SK-N-SH treated with all-trans-retinoic acid at 6 μM for 48 hours (cell line): ENCODE data around the gene PTX4.

Source experiments
- ATAC-seq: fragments of 200-7000 bp; cut with Tn5 transposase; 3 replicates; pipeline ENCODE4 v1.9.1; 2020; ENCODE audit warnings: mild to moderate bottlenecking, moderate library complexity
- ARNTL ChIP-seq: fragments of 450-650 bp; formaldehyde crosslinking; IDR thresholded peaks from 2 replicates; pipeline ENCODE4 v1.5.0; 2020; ENCODE audit warnings: low read depth, mild to moderate bottlenecking, moderate library complexity, borderline replicate concordance
- BACH2 ChIP-seq: fragments of 250-450 bp; sonication (Bioruptor Pico); IDR thresholded peaks from 2 replicates; pipeline ENCODE4 v1.9.0; 2021; ENCODE audit warnings: mild to moderate bottlenecking, borderline replicate concordance
- CREB5 ChIP-seq: fragments of 250-450 bp; sonication (Bioruptor Pico); IDR thresholded peaks from 2 replicates; pipeline ENCODE4 v1.5.1; 2020; ENCODE audit warnings: low read depth, mild to moderate bottlenecking, moderate library complexity
- CSDC2 ChIP-seq: fragments of 250-450 bp; sonication (Bioruptor Pico); IDR thresholded peaks from 2 replicates; pipeline ENCODE4 v1.5.0; 2020; ENCODE audit warnings: mild to moderate bottlenecking, moderate library complexity
- CSRNP3 ChIP-seq: fragments of 250-450 bp; sonication (Bioruptor Pico); IDR thresholded peaks from 2 replicates; pipeline ENCODE4 v1.5.1; 2021; ENCODE audit warnings: mild to moderate bottlenecking, moderate library complexity
- ESRRG ChIP-seq: fragments of 250-450 bp; sonication (Bioruptor Pico); IDR thresholded peaks from 2 replicates; pipeline ENCODE4 v1.6.1; 2021; ENCODE audit warnings: mild to moderate bottlenecking
- GLIS3 ChIP-seq: fragments of 250-450 bp; sonication (Bioruptor Pico); IDR thresholded peaks from 2 replicates; pipeline ENCODE4 v1.5.0; 2020; ENCODE audit warnings: mild to moderate bottlenecking, moderate library complexity
- ISL1 ChIP-seq: fragments of 250-450 bp; sonication (Bioruptor Pico); IDR thresholded peaks from 2 replicates; pipeline ENCODE4 v2.1.2; 2022; ENCODE audit warnings: mild to moderate bottlenecking, moderate library complexity
- OSR1 ChIP-seq: fragments of 250-450 bp; sonication (Bioruptor Pico); IDR thresholded peaks from 2 replicates; pipeline ENCODE4 v1.8.0; 2022; ENCODE audit warnings: moderate library complexity, mild to moderate bottlenecking, inconsistent platforms
- POU6F1 ChIP-seq: fragments of 250-450 bp; sonication (Bioruptor Pico); IDR thresholded peaks from 2 replicates; pipeline ENCODE4 v1.8.0; 2021; ENCODE audit warnings: low read depth, mild to moderate bottlenecking, moderate library complexity, borderline replicate concordance
- PPARA ChIP-seq: fragments of 250-450 bp; sonication (Bioruptor Pico); IDR thresholded peaks from 2 replicates; pipeline ENCODE4 v1.5.0; 2020; ENCODE audit warnings: mild to moderate bottlenecking, borderline replicate concordance
- RARB ChIP-seq: fragments of 250-450 bp; sonication (Bioruptor Pico); IDR thresholded peaks from 2 replicates; pipeline ENCODE4 v1.8.0; 2021; ENCODE audit warnings: mild to moderate bottlenecking, moderate library complexity
- SNAI2 ChIP-seq: fragments of 250-450 bp; sonication (Bioruptor Pico); IDR thresholded peaks from 2 replicates; pipeline ENCODE4 v1.5.0; 2020; ENCODE audit warnings: mild to moderate bottlenecking, moderate library complexity
- TCF4 ChIP-seq: fragments of 250-450 bp; sonication (Bioruptor Pico); IDR thresholded peaks from 2 replicates; pipeline ENCODE4 v1.8.0; 2021; ENCODE audit warnings: mild to moderate bottlenecking, moderate library complexity, borderline replicate concordance
- TOX ChIP-seq: fragments of 250-450 bp; sonication (Bioruptor Pico); IDR thresholded peaks from 2 replicates; pipeline ENCODE4 v1.8.0; 2021; ENCODE audit warnings: mild to moderate bottlenecking, moderate library complexity, borderline replicate concordance
- TSHZ2 ChIP-seq: fragments of 250-450 bp; sonication (Bioruptor Pico); IDR thresholded peaks from 2 replicates; pipeline ENCODE4 v1.5.0; 2020; ENCODE audit warnings: mild to moderate bottlenecking, moderate library complexity
- ZC3H10 ChIP-seq: fragments of 250-450 bp; sonication (Bioruptor Pico); IDR thresholded peaks from 2 replicates; pipeline ENCODE4 v1.5.1; 2021; ENCODE audit warnings: mild to moderate bottlenecking, moderate library complexity
- ZFP3 ChIP-seq: fragments of 250-450 bp; sonication (Bioruptor Pico); IDR thresholded peaks from 2 replicates; pipeline ENCODE4 v1.5.0; 2020; ENCODE audit warnings: mild to moderate bottlenecking, moderate library complexity
- ZNF565 ChIP-seq: fragments of 450-650 bp; formaldehyde crosslinking; conservative IDR thresholded peaks from 2 replicates; pipeline ENCODE4 v1.5.0; 2020; ENCODE audit warnings: low read depth, mild to moderate bottlenecking, moderate library complexity
- ZNF70 ChIP-seq: fragments of 450-650 bp; formaldehyde crosslinking; IDR thresholded peaks from 2 replicates; pipeline ENCODE4 v1.5.0; 2020; ENCODE audit warnings: mild to moderate bottlenecking, moderate library complexity
- ZNF8 ChIP-seq: fragments of 450-650 bp; formaldehyde crosslinking; IDR thresholded peaks from 2 replicates; pipeline ENCODE4 v1.5.0; 2020; ENCODE audit warnings: mild to moderate bottlenecking, moderate library complexity
- TF ChIP-seq, protein P1 (sequence below): fragments of 250-450 bp; sonication (Bioruptor Pico); IDR thresholded peaks from 2 replicates; pipeline ENCODE4 v1.8.0; 2020; ENCODE audit warnings: mild to moderate bottlenecking, moderate library complexity, borderline replicate concordance

Gene PTX4

DNA sequence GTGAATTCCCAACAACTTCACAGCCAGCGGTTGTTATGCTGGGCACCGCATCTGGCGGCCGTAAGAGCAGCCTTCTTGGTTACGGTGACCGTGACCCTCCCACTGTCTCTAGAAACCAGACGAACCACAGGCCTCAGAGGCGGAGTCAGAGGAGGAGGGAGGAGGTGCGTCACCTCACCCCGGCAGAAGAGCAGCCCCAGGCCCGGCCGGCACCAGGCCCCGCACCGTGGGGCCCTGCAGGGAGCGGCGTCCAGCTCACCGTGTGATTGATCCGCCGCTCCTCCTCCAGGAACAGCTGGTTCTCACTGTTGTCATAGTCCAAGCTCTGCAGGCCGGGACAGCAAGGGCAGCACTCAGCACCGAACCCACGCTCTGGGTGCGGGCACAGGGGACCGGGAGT is 27.6 kb downstream of the PTX4 start:
- ATAC-seq = no peak
- no peak for TF ChIP-seq POU6F1
- no peak for TF ChIP-seq TSHZ2 (CRISPR knock-in tag)
- TF ChIP-seq TCF4 (CRISPR knock-in tag) = no peak
- TF ChIP-seq TOX (CRISPR knock-in tag) = no peak
- TF ChIP-seq BACH2 = no peak
- TF ChIP-seq ISL1 (CRISPR knock-in tag) = no peak
- TF ChIP-seq PPARA (CRISPR knock-in tag) = no peak
- TF ChIP-seq SNAI2 (CRISPR knock-in tag) = no peak
- no peak for TF ChIP-seq RARB (CRISPR knock-in tag)

DNA sequence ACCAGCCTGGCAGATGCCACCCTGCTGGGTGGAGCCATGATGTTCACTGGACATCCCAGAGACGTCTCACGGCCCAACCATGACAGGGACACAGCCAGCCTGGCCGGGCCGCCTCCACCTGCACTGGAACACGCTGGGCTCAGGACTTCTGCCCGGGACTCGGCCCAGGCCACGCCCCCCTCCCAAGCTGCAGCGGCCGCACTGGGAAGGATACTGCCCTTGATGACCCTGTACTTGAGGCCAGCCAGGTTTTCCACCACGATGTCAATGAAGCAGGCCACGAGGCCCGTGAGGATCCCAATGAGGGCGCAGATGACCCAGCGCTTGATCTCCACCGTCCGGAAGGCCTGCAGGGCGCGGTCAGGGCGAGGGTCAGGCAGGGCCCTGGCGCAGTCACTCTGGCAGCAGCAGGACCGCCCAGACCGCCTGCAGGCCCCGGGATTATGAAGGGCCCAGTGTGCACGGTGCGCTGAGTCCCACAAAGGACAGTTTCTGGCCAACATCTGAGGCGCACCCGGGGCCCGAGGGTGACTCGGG is 28.1 kb downstream of the PTX4 start:
- ATAC-seq = no peak
- TF ChIP-seq ZNF8 (no peak), CREB5 (no peak), OSR1 (CRISPR knock-in tag) (no peak), POU6F1 (no peak), TOX (CRISPR knock-in tag) (no peak), ARNTL (no peak), ISL1 (CRISPR knock-in tag) (no peak), SNAI2 (CRISPR knock-in tag) (no peak), ZC3H10 (CRISPR knock-in tag) (no peak), CSRNP3 (CRISPR knock-in tag) (no peak), TSHZ2 (CRISPR knock-in tag) (no peak), GLIS3 (CRISPR knock-in tag) (no peak), CSDC2 (CRISPR knock-in tag) (no peak), RARB (CRISPR knock-in tag) (no peak)

GRCh38 chr16:1459967-1460366 is 28.8 kb downstream of the PTX4 start:
- no peak for TF ChIP-seq CSDC2 (CRISPR knock-in tag)
- TF ChIP-seq BACH2 = no peak
- TF ChIP-seq PPARA (CRISPR knock-in tag) = no peak
- TF ChIP-seq, protein P1, sequence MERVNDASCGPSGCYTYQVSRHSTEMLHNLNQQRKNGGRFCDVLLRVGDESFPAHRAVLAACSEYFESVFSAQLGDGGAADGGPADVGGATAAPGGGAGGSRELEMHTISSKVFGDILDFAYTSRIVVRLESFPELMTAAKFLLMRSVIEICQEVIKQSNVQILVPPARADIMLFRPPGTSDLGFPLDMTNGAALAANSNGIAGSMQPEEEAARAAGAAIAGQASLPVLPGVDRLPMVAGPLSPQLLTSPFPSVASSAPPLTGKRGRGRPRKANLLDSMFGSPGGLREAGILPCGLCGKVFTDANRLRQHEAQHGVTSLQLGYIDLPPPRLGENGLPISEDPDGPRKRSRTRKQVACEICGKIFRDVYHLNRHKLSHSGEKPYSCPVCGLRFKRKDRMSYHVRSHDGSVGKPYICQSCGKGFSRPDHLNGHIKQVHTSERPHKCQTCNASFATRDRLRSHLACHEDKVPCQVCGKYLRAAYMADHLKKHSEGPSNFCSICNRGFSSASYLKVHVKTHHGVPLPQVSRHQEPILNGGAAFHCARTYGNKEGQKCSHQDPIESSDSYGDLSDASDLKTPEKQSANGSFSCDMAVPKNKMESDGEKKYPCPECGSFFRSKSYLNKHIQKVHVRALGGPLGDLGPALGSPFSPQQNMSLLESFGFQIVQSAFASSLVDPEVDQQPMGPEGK (CRISPR knock-in tag) = no peak
- no peak for TF ChIP-seq ZNF565
- no peak for TF ChIP-seq ZNF8
- no peak for TF ChIP-seq ZFP3 (CRISPR knock-in tag)
- TF ChIP-seq ISL1 (CRISPR knock-in tag) = no peak
- TF ChIP-seq TOX (CRISPR knock-in tag) = no peak
- TF ChIP-seq SNAI2 (CRISPR knock-in tag) = no peak
- no peak for TF ChIP-seq ESRRG
- TF ChIP-seq CREB5 = no peak
- TF ChIP-seq GLIS3 (CRISPR knock-in tag) = no peak
- no peak for TF ChIP-seq ZNF70 (CRISPR knock-in tag)
- TF ChIP-seq ARNTL = no peak
- no peak for TF ChIP-seq ZC3H10 (CRISPR knock-in tag)
- no peak for ATAC-seq
